GM12892 (cell line): ENCODE results near the gene FAM240A.
A peak's percentile ranks its signal among the peaks of the same experiment; 100 is the strongest.

Experiments
- DNase-seq: peaks from one replicate; pipeline ENCODE4 v3.0.0; 2011; ENCODE audit not compliant: insufficient read length
- FAIRE-seq: peaks from 2 replicates; lab custom pipeline; 2011; peaks lifted over from hg19 to GRCh38; lab: Jason Lieb, UNC
- POLR2A ChIP-seq: IDR thresholded peaks from 2 replicates; pipeline ENCODE4 v1.6.1; 2011; ENCODE audit warnings: low read depth, low read length, control low read depth
- POLR2AphosphoS5 ChIP-seq: IDR thresholded peaks from 2 replicates; pipeline ENCODE4 v1.6.1; 2011; ENCODE audit warnings: low read depth, low read length, control low read depth
- TAF1 ChIP-seq: IDR thresholded peaks from 2 replicates; pipeline ENCODE4 v1.6.1; 2011; ENCODE audit warnings: low read depth, mild to moderate bottlenecking, control low read depth, low read length, borderline replicate concordance

FAM240A gene

GRCh38 chr3:46662771-46663551 is 50.6 kb downstream of the FAM240A start:
- no peak for FAIRE-seq
- DNase-seq, result peak; percentile 4
- TF ChIP-seq POLR2A (no peak), TAF1 (no peak), POLR2AphosphoS5 (no peak)

DNA sequence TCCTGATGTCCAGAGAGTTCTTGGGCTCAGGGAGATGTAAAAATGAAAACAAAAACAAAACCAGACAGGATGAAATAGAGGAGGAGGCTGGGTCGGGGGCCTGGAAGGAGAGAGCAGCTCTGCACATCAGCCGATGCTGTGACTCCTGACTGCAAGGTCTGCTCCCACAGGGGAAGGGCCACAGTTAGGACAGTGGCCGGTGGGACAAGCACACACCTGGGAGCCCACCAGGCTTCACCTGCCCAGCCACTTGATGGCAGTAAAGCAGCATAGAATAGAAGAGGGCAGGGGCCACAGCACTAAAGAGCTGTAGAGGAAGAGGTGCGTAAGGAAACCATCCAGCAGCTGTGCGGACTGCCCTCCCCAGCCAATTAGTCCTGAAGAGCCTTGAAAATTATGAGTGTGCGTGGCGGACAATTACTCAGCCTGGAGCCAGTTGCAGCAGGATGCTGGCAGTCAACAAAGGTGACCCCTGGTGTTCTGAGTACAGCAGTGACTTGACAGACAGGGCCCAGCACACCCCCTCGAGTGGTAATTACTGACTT is 51.3 kb downstream of the FAM240A start:
- TF ChIP-seq POLR2AphosphoS5, result no peak
- no peak for TF ChIP-seq TAF1
- TF ChIP-seq POLR2A, result no peak
- FAIRE-seq, result no peak
- DNase-seq, result peak; percentile 13

DNA sequence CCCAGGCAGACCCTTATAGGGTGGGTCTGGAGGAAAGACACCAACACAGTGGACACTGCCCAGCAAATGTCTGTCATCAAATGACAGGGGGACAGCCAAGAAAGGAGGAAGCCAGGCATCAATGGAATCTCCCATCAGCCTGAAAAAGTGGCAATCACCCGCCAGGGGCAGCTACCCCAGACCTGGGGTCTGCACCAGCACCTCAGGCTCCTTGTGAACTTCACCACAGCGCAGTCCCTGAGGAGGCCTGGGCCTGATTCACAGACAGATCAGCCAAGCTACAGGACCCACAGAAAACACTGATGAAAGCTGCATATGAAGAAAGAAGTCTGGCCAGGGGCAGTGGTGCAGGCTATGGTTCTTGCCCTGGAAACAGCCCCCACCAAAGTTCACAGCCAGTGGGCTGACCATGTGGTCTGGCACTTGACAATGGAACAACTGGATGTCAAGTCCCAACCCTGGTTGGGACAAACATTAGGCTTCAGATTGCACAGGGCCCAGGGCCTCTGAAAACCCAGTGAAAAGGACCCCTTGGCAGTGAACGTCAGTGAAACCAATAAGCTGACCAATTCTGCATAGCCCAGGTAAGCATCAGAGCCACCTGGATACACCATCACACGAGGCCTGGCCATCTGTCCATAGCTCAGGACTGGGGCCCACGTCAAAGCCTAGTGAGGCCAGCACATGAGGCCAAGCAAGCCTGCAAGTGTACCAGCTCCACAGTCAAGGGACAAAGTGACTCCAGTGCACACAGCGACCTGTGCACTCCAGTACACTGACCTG is 52.1 kb downstream of the FAM240A start:
- DNase-seq, result no peak
- no peak for FAIRE-seq
- TF ChIP-seq POLR2A (no peak), TAF1 (no peak), POLR2AphosphoS5 (no peak)

GRCh38 chr3:46664971-46665762 is 52.8 kb downstream of the FAM240A start:
- TF ChIP-seq TAF1 (no peak), POLR2AphosphoS5 (no peak), POLR2A (no peak)
- DNase-seq (no peak), FAIRE-seq (no peak)

- TF ChIP-seq POLR2A (no peak), TAF1 (no peak), POLR2AphosphoS5 (no peak)
- DNase-seq (peak; percentile 5), FAIRE-seq (no peak)
These were observed 53.6 kb downstream of the FAM240A start for GRCh38 chr3:46665763-46666452.

DNA sequence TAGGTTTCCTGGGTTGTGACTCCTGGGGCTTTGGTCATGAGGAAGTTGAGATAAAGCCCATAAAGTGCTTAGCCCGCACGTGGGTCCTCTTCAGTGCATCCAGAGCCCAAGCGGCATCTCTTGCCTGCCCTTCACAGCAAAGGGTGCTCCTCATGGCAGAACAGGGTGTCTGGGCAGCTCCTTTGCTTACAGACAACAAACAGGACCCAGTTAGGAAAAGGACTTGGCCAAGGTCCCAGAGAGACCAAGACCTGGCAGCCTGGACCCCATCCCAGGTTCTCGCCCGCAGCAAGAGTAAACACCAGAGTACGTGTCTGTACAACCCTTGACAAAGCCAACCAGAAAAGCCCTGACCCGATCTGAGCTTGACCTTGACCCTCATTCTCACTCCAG is 54.1 kb downstream of the FAM240A start:
- TF ChIP-seq TAF1, result no peak
- no peak for TF ChIP-seq POLR2A
- DNase-seq, result peak; percentile 5
- FAIRE-seq, result no peak

- DNase-seq (peak; percentile 9), FAIRE-seq (no peak)
- TF ChIP-seq POLR2A (no peak), POLR2AphosphoS5 (no peak), TAF1 (no peak)
These were observed 54.8 kb downstream of the FAM240A start for GRCh38 chr3:46667061-46667621.

GRCh38 chr3:46667657-46668056 is 55.3 kb downstream of the FAM240A start:
- TF ChIP-seq POLR2A, result no peak
- no peak for TF ChIP-seq TAF1
- TF ChIP-seq POLR2AphosphoS5, result no peak
- no peak for FAIRE-seq
- no peak for DNase-seq

DNA sequence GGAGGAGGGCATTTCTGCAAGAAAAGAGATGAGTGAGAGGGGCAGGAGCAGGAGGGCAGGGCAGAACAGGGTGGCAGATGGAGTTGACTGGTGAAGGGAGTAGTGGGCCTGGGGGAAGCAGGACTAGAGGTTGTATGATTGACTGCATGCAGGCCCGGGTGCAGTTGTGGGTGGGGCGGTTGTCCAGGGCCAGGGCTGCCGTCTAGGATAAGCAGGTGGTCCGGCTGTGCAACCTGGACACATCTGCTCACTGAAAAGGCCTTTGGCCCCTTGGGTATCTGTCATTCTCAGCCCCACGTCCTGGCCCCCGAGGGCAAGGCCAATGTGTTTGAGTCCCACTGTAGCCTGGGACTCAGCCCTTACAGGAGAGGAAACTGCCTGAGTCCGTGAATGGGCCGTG is 55.8 kb downstream of the FAM240A start:
- FAIRE-seq (no peak), DNase-seq (peak; percentile 7)

DNA sequence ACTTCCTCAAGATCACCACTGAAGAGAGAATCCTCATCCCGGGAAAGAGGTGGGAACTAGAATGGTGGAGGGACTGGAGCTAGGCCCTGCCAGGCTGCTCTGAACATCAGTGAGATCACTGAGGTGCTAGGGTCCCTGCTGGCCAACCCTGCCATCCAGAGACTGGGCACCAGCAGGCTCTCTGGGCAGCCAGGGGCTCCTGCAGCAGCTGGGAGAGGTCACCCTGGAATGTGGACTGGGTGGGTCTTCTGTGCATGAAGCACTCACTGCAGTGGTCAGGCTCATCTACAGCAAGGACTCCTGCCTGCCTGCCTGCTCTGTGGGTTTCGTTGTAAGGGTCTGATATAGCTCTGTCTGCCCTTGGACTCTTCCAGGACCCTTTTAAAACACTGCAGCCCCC is 56.3 kb downstream of the FAM240A start:
- no peak for FAIRE-seq
- DNase-seq, result peak; percentile 12
- TF ChIP-seq TAF1, result no peak
- TF ChIP-seq POLR2AphosphoS5, result no peak
- TF ChIP-seq POLR2A, result no peak

More for the DNA sequence above, 55.8 kb downstream of the FAM240A start:
- no peak for TF ChIP-seq POLR2AphosphoS5
- no peak for TF ChIP-seq TAF1
- no peak for TF ChIP-seq POLR2A
